Daoy (cell line): Measurements from ENCODE around the gene TEKT3. TPM values are rescaled to one million over a fixed set of nuclear protein-coding genes. Genes with fewer than 3 reads are reported as not detected.

Source experiments
- DNase-seq: peaks from one replicate; pipeline ENCODE4 v3.0.0-alpha.2; 2015; ENCODE audit warnings: low read depth
- total RNA-seq: library from RNA; depleted of rRNA; stranded (reverse); fragments of >200 nt; shearing (Covaris generic); gene quantifications from 2 replicates; pipeline ENCODE4 v1.2.3, GENCODE V29; 2014; rRNA removed

Gene TEKT3
- total RNA-seq: not detected in 2 replicates

GRCh38 chr17:15341385-15341849 is at the start of gene TEKT3:
Gene TEKT3 (minus strand): TSS chr17:15341597. CDS start chr17:15331585, 10,012 bp downstream.
- peak; percentile 91 for DNase-seq

GRCh38 chr17:15388356-15389041 is 47.1 kb upstream of the TEKT3 start:
- DNase-seq: no peak

- no peak for DNase-seq
These were observed 44.7 kb upstream of the TEKT3 start for GRCh38 chr17:15386083-15386482.

GRCh38 chr17:15385305-15385704 is 43.9 kb upstream of the TEKT3 start:
- no peak for DNase-seq

GRCh38 chr17:15384142-15384787 is 42.9 kb upstream of the TEKT3 start:
- peak; percentile 15 for DNase-seq

GRCh38 chr17:15382914-15383313 is 41.5 kb upstream of the TEKT3 start:
- no peak for DNase-seq

GRCh38 chr17:15381707-15382106 is 40.3 kb upstream of the TEKT3 start:
- DNase-seq: no peak

- no peak for DNase-seq
These were observed 39.0 kb upstream of the TEKT3 start for GRCh38 chr17:15380446-15380845.

GRCh38 chr17:15379659-15380058 is 38.3 kb upstream of the TEKT3 start:
- DNase-seq: no peak

- no peak for DNase-seq
These were observed 36.8 kb upstream of the TEKT3 start for GRCh38 chr17:15378243-15378642.

- peak; percentile 7 for DNase-seq
These were observed 36.2 kb upstream of the TEKT3 start for GRCh38 chr17:15377616-15378015.

- DNase-seq: peak; percentile 48
These were observed 35.8 kb upstream of the TEKT3 start for GRCh38 chr17:15377200-15377599.

- no peak for DNase-seq
These were observed 30.2 kb upstream of the TEKT3 start for GRCh38 chr17:15371376-15372130.

GRCh38 chr17:15368600-15368999 is 27.2 kb upstream of the TEKT3 start:
- no peak for DNase-seq

- DNase-seq: no peak
These were observed 24.6 kb upstream of the TEKT3 start for GRCh38 chr17:15366026-15366425.

GRCh38 chr17:15364615-15365014 is 23.2 kb upstream of the TEKT3 start:
- no peak for DNase-seq

GRCh38 chr17:15363702-15364101 is 22.3 kb upstream of the TEKT3 start:
- no peak for DNase-seq

GRCh38 chr17:15361592-15361991 is 20.2 kb upstream of the TEKT3 start:
- DNase-seq: no peak

GRCh38 chr17:15361151-15361550 is 19.8 kb upstream of the TEKT3 start:
- DNase-seq: peak; percentile 84

GRCh38 chr17:15354256-15354655 is 12.9 kb upstream of the TEKT3 start:
- DNase-seq: no peak

GRCh38 chr17:15351925-15352324 is 10.5 kb upstream of the TEKT3 start:
- DNase-seq: peak; percentile 26

- DNase-seq: no peak
These were observed 10.1 kb upstream of the TEKT3 start for GRCh38 chr17:15351478-15351840.
